ENCODE data around the gene SENP6.

DNA sequence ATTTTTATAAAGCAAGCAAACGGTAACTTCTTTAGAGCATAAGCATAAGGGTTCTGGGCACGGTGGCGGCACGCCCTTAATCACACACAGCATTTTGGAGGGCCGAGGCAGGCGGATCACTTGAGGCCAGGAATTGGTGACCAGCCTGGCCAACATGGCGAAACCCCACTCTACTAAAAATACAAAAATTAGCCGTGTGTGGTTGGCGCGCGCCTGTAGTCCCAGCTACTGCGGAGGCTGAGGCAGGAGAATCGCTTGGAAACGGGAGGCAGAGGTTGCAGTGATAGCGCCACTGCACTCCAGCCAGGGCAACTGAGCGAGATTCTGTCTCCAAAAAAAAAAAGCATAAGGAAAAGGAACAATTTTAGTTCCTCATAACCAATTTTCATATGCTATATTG is 2.6 kb downstream of the SENP6 start:
- no peak for TF ChIP-seq POLR2AphosphoS5 (IDR thresholded peaks at IDR 0.05; ENCODE audit: low read depth, low read length)
- no peak for TF ChIP-seq POLR2A (IDR thresholded peaks at IDR 0.05; ENCODE audit: low read depth, low read length)
- no peak for TF ChIP-seq TAF1 (IDR thresholded peaks at IDR 0.05; ENCODE audit: low read depth, low read length)
- TF ChIP-seq PAX5 (IDR thresholded peaks at IDR 0.05; ENCODE audit: insufficient read depth, low read length, severe bottlenecking): no peak
- TF ChIP-seq SPI1 (IDR thresholded peaks at IDR 0.05; ENCODE audit: low read depth, low read length): no peak
- no peak for TF ChIP-seq POU2F2 (IDR thresholded peaks at IDR 0.05; ENCODE audit: low read depth, low read length)

Data from GM12891 (cell line).